GM10266 (cell line): Measurements from ENCODE around the gene SCYL3.
"Not testable (repeated sequence)": the region's sequence is repeated elsewhere in the genome, so short reads cannot be mapped to it uniquely, and the experiment has no call there.

Source experiments
- DNase-seq: peaks from one replicate; pipeline ENCODE4 v3.0.0; 2012; ENCODE audit errors: extremely low spot score
- CTCF ChIP-seq: IDR thresholded peaks from 2 replicates; pipeline ENCODE4 v1.5.1; 2012; ENCODE audit warnings: mild to moderate bottlenecking, low read depth; ENCODE audit not compliant: control insufficient read depth, insufficient read depth; ENCODE audit errors: missing control alignments

The SCYL3 gene

GRCh38 chr1:169866577-169866976 is 27.1 kb downstream of the SCYL3 start:
- DNase-seq: no peak
- TF ChIP-seq CTCF: no peak

- not testable (repeated sequence) for DNase-seq
Observed at GRCh38 chr1:169864531-169864930, 29.2 kb downstream of the SCYL3 start.

- no peak for TF ChIP-seq CTCF
- no peak for DNase-seq
Observed at GRCh38 chr1:169860750-169861149, 32.9 kb downstream of the SCYL3 start.

- no peak for TF ChIP-seq CTCF
- DNase-seq: no peak
Observed at GRCh38 chr1:169860187-169860586, 33.5 kb downstream of the SCYL3 start.

- no peak for DNase-seq
- TF ChIP-seq CTCF: no peak
Observed at GRCh38 chr1:169859001-169859400, 34.7 kb downstream of the SCYL3 start.

GRCh38 chr1:169858467-169858866 is 35.2 kb downstream of the SCYL3 start:
- no peak for TF ChIP-seq CTCF
- no peak for DNase-seq

- no peak for TF ChIP-seq CTCF
- DNase-seq: no peak
Observed at GRCh38 chr1:169853341-169853740, 40.4 kb downstream of the SCYL3 start.

- no peak for DNase-seq
Observed at GRCh38 chr1:169849346-169850022, 44.2 kb downstream of the SCYL3 start.

More at GRCh38 chr1:169849346-169850022, 44.2 kb downstream of the SCYL3 start:
- no peak for TF ChIP-seq CTCF
